ENCODE results near the gene UAP1L1. TPM values are rescaled to one million over a fixed set of nuclear protein-coding genes. Genes with fewer than 3 reads are reported as not detected.
A peak's percentile ranks its signal among the peaks of the same experiment; 100 is the strongest.

Gene UAP1L1
- total RNA-seq, 2 donors from 2014 or later: 9.0 to 13.0 TPM

- Histone ChIP-seq H3K27me3 (no peaks in the 10 kb centered on the region), H3K27ac (no peak overlapping the region), H3K9ac (ENCODE audit: low read depth in 2 of 2, low read length in 2 of 2) (no peak overlapping the region), H3K9me3 (no peaks in the 10 kb centered on the region), H3K4me1 (peaks cover 4% of the 10 kb centered on the region), H3K4me3 (no peak overlapping the region), H3K36me3 (no peaks in the 10 kb centered on the region)
- TF ChIP-seq, protein P1, sequence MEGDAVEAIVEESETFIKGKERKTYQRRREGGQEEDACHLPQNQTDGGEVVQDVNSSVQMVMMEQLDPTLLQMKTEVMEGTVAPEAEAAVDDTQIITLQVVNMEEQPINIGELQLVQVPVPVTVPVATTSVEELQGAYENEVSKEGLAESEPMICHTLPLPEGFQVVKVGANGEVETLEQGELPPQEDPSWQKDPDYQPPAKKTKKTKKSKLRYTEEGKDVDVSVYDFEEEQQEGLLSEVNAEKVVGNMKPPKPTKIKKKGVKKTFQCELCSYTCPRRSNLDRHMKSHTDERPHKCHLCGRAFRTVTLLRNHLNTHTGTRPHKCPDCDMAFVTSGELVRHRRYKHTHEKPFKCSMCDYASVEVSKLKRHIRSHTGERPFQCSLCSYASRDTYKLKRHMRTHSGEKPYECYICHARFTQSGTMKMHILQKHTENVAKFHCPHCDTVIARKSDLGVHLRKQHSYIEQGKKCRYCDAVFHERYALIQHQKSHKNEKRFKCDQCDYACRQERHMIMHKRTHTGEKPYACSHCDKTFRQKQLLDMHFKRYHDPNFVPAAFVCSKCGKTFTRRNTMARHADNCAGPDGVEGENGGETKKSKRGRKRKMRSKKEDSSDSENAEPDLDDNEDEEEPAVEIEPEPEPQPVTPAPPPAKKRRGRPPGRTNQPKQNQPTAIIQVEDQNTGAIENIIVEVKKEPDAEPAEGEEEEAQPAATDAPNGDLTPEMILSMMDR (IDR thresholded peaks at IDR 0.05): no peak
- intact Hi-C loops (cut with DNase I): no loop called here
- no peak for DNase-seq
Measured at GRCh38 chr9:137063311-137064026, 13.8 kb upstream of the UAP1L1 start.

- Histone ChIP-seq H3K4me1 (peaks cover 10% of the 10 kb centered on the region), H3K9ac (ENCODE audit: low read depth in 2 of 2, low read length in 2 of 2) (no peak overlapping the region), H3K4me3 (no peak overlapping the region), H3K36me3 (no peaks in the 10 kb centered on the region), H3K27ac (no peak overlapping the region), H3K9me3 (no peaks in the 10 kb centered on the region), H3K27me3 (no peaks in the 10 kb centered on the region)
- TF ChIP-seq, protein P1 (IDR thresholded peaks at IDR 0.05): peak; percentile 97
- intact Hi-C loops (cut with DNase I): no loop called here
- DNase-seq: peak; percentile 76
Measured at GRCh38 chr9:137064027-137064879, 13.1 kb upstream of the UAP1L1 start.

DNA sequence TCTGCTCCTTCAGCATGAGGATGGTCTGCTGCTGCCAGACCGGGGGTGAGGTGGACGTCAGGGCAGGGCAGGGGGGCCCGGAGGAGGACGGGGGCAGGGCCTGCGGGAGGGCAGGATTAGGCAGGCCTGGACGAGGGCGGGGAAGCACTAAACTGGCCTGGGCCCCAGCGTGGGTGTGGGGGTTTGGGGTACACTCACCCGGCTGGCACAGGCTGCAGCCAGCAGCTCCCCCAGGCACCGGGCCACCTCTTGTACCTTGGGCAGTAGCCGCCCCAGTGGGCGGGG lies 12.5 kb upstream of the UAP1L1 start:
- TF ChIP-seq, protein P1 (IDR thresholded peaks at IDR 0.05): no peak
- no peak for DNase-seq
- Histone ChIP-seq H3K9me3 (no peaks in the 10 kb centered on the region), H3K9ac (ENCODE audit: low read depth in 2 of 2, low read length in 2 of 2) (no peak overlapping the region), H3K36me3 (no peaks in the 10 kb centered on the region), H3K27ac (no peak overlapping the region), H3K4me3 (no peak overlapping the region), H3K4me1 (peaks cover 14% of the 10 kb centered on the region), H3K27me3 (no peaks in the 10 kb centered on the region)
- intact Hi-C loops (cut with DNase I): no loop called here

GRCh38 chr9:137065336-137065967 lies 11.9 kb upstream of the UAP1L1 start:
- H3K27ac ChIP-seq: no peak overlapping the region
- no peaks in the 10 kb centered on the region for H3K36me3 ChIP-seq
- intact Hi-C loops (cut with DNase I): no loop called here
- H3K27me3 ChIP-seq: no peaks in the 10 kb centered on the region
- H3K4me3 ChIP-seq: no peak overlapping the region
- DNase-seq: no peak
- H3K4me1 ChIP-seq: peaks cover 14% of the 10 kb centered on the region
- no peak overlapping the region for H3K9ac ChIP-seq (ENCODE audit: low read depth in 2 of 2, low read length in 2 of 2)
- no peaks in the 10 kb centered on the region for H3K9me3 ChIP-seq
- TF ChIP-seq, protein P1 (IDR thresholded peaks at IDR 0.05): no peak

GRCh38 chr9:137066096-137066861 lies 11.0 kb upstream of the UAP1L1 start:
- TF ChIP-seq, protein P1 (IDR thresholded peaks at IDR 0.05): no peak
- Histone ChIP-seq H3K4me1 (peaks cover 20% of the 10 kb centered on the region), H3K27ac (no peak overlapping the region), H3K9me3 (no peaks in the 10 kb centered on the region), H3K9ac (ENCODE audit: low read depth in 2 of 2, low read length in 2 of 2) (no peak overlapping the region), H3K27me3 (no peaks in the 10 kb centered on the region), H3K36me3 (no peaks in the 10 kb centered on the region), H3K4me3 (no peak overlapping the region)
- no peak for DNase-seq
- intact Hi-C loops (cut with DNase I): loop anchor here (2.0 kb wide), 1 partner anchor 17 kb away; no protein-coding TSS in a partner anchor
